Gastrocnemius medialis (tissue), 4 donors: ENCODE results near the gene PAPPA. TPM values are rescaled to one million over a fixed set of nuclear protein-coding genes. Genes with fewer than 3 reads are reported as not detected.

Source experiments
- ATAC-seq, 2 donors: fragments of 150-250 bp; one replicate each; pipeline ENCODE4 v1.9.1; 2016
- DNase-seq, 2 donors: peaks; one replicate each; pipeline ENCODE4 v3.0.0-alpha.2; 2019
- H3K27ac ChIP-seq, 4 donors: fragments of 200-600 bp; sonication (generic); 1 replicate in 1 of 4; 2 replicates in 3 of 4; pipeline ENCODE4 v1.5.1; 2016 to 2018; ENCODE audit warnings: mild to moderate bottlenecking in 2 of 4, moderate library complexity in 1 of 4
- H3K27me3 ChIP-seq, 3 donors: fragments of 200-600 bp; sonication (generic) in 2 of 3; 1 replicate in 1 of 3; 2 replicates in 2 of 3; pipeline versions ENCODE4 v1.5.1 to v1.6.0; 2016 to 2019; ENCODE audit warnings: mild to moderate bottlenecking in 1 of 3, moderate library complexity in 1 of 3
- H3K36me3 ChIP-seq, 2 donors: fragments of 200-600 bp; sonication (generic) in 1 of 2; one replicate each; pipeline ENCODE4 v1.5.1; 2017 to 2018
- H3K4me1 ChIP-seq, 2 donors: fragments of 200-600 bp; sonication (generic) in 1 of 2; one replicate each; pipeline ENCODE4 v1.5.1; 2016 to 2017; ENCODE audit warnings: mild to moderate bottlenecking in 2 of 2
- H3K4me3 ChIP-seq, 4 donors: fragments of 200-600 bp; sonication (generic) in 3 of 4; 1 replicate in 1 of 4; 2 replicates in 3 of 4; pipeline ENCODE4 v1.5.1; 2016 to 2019; ENCODE audit warnings: mild to moderate bottlenecking in 2 of 4
- H3K9me3 ChIP-seq, 3 donors: fragments of 200-600 bp; sonication (generic) in 2 of 3; 1 replicate in 1 of 3; 2 replicates in 2 of 3; pipeline ENCODE4 v1.5.1; 2016 to 2019
- POLR2A ChIP-seq, 2 donors: fragments of 450-650 bp; IDR thresholded peaks; one replicate each; pipeline ENCODE4 v1.6.1; 2017; ENCODE audit warnings: antibody characterized with exemption in 2 of 2, mild to moderate bottlenecking in 2 of 2, moderate library complexity in 2 of 2
- in situ Hi-C, 4 donors: fragments of 200-750 bp; cut with MboI; loops; one replicate each; pipeline versions ENCODE4 v1.15.0 to v1.8.0; 2017; ENCODE audit warnings: low sequenced_read_pairs in 4 of 4
- intact Hi-C: fragments of 100-400 bp; cut with DNase I; formaldehyde crosslinking; loops from one replicate; pipeline ENCODE4 v1.15.1; 2023; ENCODE audit warnings: low total_unique reads
- total RNA-seq, 4 donors: library from RNA; depleted of rRNA; stranded (reverse); fragments of >200 nt; gene quantifications; one replicate each; pipeline versions ENCODE4 v1.1.0 to v1.2.3, GENCODE V29; 2016
- TF ChIP-seq, protein P1 (sequence below), 5 experiments: fragments of 450-650 bp in 3 of 5; fragments of 200-600 bp in 2 of 5; sonication (generic) in 2 of 5; IDR thresholded peaks in 4 of 5; conservative IDR thresholded peaks in 1 of 5; 1 replicate in 4 of 5; 2 replicates in 1 of 5; pipeline ENCODE4 v1.5.1; 2016 to 2019; ENCODE audit warnings: antibody characterized with exemption in 5 of 5, mild to moderate bottlenecking in 3 of 5, moderate library complexity in 3 of 5

Gene PAPPA
- total RNA-seq, 4 donors from 2014 or later, result 0.56 to 2.1 (median 1.4) TPM

DNA sequence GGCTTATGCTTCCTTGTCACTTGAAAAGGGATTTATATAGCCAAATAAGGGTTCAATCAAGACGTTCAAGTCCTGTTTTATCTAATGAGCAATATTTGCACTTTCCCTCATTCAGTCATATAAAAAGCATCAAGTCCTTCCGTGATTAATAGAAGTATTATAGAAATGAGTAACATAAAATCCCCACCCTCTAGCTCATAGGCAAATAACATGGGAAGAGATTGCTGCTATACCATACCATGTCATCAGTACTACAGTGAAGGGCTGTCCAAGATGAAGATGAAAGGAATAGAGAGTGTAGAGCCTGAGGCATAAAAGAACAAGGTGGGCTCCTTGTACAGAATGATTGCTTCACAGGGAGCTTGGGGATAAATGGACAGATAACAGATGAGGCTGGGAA, 20.4 kb upstream of the PAPPA start:
- H3K9me3 ChIP-seq, result no peaks in the 10 kb centered on the region
- H3K4me3 ChIP-seq, result no peak overlapping the region
- no peak for ATAC-seq
- no peak for TF ChIP-seq POLR2A (IDR thresholded peaks at IDR 0.05)
- TF ChIP-seq, protein P1, sequence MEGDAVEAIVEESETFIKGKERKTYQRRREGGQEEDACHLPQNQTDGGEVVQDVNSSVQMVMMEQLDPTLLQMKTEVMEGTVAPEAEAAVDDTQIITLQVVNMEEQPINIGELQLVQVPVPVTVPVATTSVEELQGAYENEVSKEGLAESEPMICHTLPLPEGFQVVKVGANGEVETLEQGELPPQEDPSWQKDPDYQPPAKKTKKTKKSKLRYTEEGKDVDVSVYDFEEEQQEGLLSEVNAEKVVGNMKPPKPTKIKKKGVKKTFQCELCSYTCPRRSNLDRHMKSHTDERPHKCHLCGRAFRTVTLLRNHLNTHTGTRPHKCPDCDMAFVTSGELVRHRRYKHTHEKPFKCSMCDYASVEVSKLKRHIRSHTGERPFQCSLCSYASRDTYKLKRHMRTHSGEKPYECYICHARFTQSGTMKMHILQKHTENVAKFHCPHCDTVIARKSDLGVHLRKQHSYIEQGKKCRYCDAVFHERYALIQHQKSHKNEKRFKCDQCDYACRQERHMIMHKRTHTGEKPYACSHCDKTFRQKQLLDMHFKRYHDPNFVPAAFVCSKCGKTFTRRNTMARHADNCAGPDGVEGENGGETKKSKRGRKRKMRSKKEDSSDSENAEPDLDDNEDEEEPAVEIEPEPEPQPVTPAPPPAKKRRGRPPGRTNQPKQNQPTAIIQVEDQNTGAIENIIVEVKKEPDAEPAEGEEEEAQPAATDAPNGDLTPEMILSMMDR (IDR thresholded peaks at IDR 0.05 in 4 of 5, conservative IDR thresholded peaks at IDR 0.05 in 1 of 5), result no peak
- DNase-seq, result no peak
- intact Hi-C loops, result no loop called here
- in situ Hi-C loops, result no loop called here
- no peaks in the 10 kb centered on the region for H3K27me3 ChIP-seq
- H3K36me3 ChIP-seq, result no peaks in the 10 kb centered on the region
- no peaks in the 10 kb centered on the region for H3K4me1 ChIP-seq
- H3K27ac ChIP-seq, result no peak overlapping the region

- Histone ChIP-seq H3K27me3 (no peaks in the 10 kb centered on the region), H3K9me3 (no peaks in the 10 kb centered on the region), H3K27ac (no peak overlapping the region), H3K4me3 (no peak overlapping the region), H3K4me1 (no peaks in the 10 kb centered on the region), H3K36me3 (no peaks in the 10 kb centered on the region)
- in situ Hi-C loops (no loop called here), intact Hi-C loops (no loop called here)
- ATAC-seq (no peak), DNase-seq (no peak)
- TF ChIP-seq, protein P1 (IDR thresholded peaks at IDR 0.05 in 4 of 5, conservative IDR thresholded peaks at IDR 0.05 in 1 of 5), result no peak
- TF ChIP-seq POLR2A (IDR thresholded peaks at IDR 0.05), result no peak
Measured at GRCh38 chr9:116134975-116135374, 18.6 kb upstream of the PAPPA start.

DNA sequence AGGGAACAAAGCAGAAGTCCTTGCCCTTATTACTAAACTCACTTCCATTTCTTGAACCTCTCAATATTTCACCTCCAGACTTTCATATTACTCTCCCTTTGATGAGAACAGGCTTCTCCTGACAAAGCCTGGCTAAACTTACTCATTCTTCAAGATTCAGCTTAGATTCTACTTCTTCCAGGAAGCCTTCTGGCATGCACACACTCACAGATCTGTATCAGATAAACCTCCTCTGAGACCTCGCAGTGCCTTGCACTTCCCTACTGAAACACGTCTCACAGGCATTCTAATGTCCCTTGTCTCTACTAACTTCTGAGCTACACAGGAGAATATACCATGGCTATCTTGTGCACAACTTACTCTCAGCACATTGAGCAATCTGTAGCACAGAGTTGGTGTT, 16.6 kb upstream of the PAPPA start:
- no peaks in the 10 kb centered on the region for H3K4me1 ChIP-seq
- intact Hi-C loops, result no loop called here
- no peak for ATAC-seq

DNA sequence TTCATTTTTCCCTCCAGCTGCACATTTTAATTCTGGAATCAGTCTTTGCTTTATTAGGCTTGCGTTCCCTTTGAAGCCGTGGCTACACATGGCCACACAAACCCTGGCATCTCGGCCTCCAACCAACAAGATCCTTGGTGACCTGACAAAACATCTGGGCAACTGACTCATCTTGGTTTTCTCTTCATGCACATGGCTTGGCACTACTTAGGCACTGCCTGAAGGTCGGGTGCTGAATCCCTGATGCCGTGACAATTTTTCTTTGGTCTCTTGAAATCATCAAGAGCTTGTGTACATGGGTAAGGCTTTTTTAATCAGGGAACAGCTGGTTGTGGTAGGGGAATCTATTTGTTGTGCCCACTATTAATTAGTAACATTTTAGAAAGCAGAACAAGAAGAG, 16.0 kb upstream of the PAPPA start:
- H3K9me3 ChIP-seq, result no peaks in the 10 kb centered on the region
- H3K27ac ChIP-seq, result no peak overlapping the region
- no peak overlapping the region for H3K4me3 ChIP-seq
- no peak for DNase-seq
- no peak for ATAC-seq
- no peaks in the 10 kb centered on the region for H3K27me3 ChIP-seq
- H3K4me1 ChIP-seq, result no peaks in the 10 kb centered on the region
- H3K36me3 ChIP-seq, result no peaks in the 10 kb centered on the region
- in situ Hi-C loops, result no loop called here
- TF ChIP-seq, protein P1 (IDR thresholded peaks at IDR 0.05 in 4 of 5, conservative IDR thresholded peaks at IDR 0.05 in 1 of 5), result no peak
- no peak for TF ChIP-seq POLR2A (IDR thresholded peaks at IDR 0.05)
- intact Hi-C loops, result no loop called here

More for the DNA sequence above, 16.6 kb upstream of the PAPPA start:
- in situ Hi-C loops, result no loop called here
- TF ChIP-seq, protein P1 (IDR thresholded peaks at IDR 0.05 in 4 of 5, conservative IDR thresholded peaks at IDR 0.05 in 1 of 5), result no peak
- TF ChIP-seq POLR2A (IDR thresholded peaks at IDR 0.05), result no peak
- no peaks in the 10 kb centered on the region for H3K27me3 ChIP-seq
- H3K4me3 ChIP-seq, result no peak overlapping the region
- H3K36me3 ChIP-seq, result no peaks in the 10 kb centered on the region
- no peak for DNase-seq
- no peak overlapping the region for H3K27ac ChIP-seq
- no peaks in the 10 kb centered on the region for H3K9me3 ChIP-seq

GRCh38 chr9:116141864-116142561, 11.6 kb upstream of the PAPPA start:
- no peak for ATAC-seq
- H3K27ac ChIP-seq, result no peak overlapping the region
- DNase-seq, result no peak
- no peaks in the 10 kb centered on the region for H3K9me3 ChIP-seq
- in situ Hi-C loops, result no loop called here
- no peaks in the 10 kb centered on the region for H3K36me3 ChIP-seq
- intact Hi-C loops, result no loop called here
- H3K4me3 ChIP-seq, result no peak overlapping the region
- H3K27me3 ChIP-seq, result no peaks in the 10 kb centered on the region
- TF ChIP-seq, protein P1 (IDR thresholded peaks at IDR 0.05 in 4 of 5, conservative IDR thresholded peaks at IDR 0.05 in 1 of 5), result no peak
- TF ChIP-seq POLR2A (IDR thresholded peaks at IDR 0.05), result no peak
- H3K4me1 ChIP-seq, result no peaks in the 10 kb centered on the region
